AG20443 (cell line): ENCODE measurements around the gene MTERF2.

ENCODE experiments used
- DNase-seq: peaks from one replicate; pipeline ENCODE4 v3.0.0; 2012; ENCODE audit warnings: low spot score, mixed read lengths

Gene MTERF2

DNA sequence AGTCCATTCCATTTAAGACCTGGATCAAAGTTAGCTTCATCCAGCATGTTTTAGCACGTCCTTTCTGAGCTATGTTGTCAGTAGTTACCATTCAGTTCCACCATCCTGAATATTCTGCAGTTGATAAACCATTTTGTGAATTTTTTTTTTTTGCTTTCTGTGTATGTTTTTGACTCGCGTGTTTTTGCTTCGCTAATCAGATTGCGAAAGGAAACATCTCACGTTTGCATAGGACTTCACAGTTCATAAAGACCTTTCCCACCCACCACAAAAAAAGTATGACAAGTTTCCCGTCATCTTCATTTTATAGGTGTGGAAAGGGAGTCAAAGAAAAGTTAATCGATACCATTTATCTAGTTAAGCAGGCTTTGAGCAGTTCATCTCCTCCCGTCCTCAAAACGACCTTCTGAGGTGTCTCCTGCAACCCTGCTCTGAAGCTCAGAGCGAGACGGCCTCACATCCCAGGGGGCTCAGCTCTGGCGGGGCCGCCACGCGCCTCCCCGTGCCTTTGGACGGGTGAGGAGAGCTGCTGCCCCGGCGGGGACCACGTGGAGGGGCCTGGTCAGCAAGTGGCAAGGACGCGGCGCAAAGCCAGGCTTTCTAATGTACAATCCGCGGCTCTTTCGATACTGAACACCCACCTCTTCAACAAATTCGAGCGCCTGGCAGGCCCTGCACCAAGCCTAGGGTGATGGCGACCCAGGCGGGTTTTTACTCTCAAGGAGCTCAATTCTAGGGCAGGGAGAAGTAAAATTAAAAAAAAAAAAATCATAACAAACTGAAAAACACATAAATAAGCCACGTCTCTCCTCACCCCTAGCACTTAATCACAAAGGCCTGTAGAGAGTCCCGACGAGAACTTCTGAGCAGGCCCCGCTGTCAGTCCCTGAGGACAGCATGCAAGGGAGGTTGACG, 32.2 kb downstream of the MTERF2 start:
- peak; percentile 55 for DNase-seq

DNA sequence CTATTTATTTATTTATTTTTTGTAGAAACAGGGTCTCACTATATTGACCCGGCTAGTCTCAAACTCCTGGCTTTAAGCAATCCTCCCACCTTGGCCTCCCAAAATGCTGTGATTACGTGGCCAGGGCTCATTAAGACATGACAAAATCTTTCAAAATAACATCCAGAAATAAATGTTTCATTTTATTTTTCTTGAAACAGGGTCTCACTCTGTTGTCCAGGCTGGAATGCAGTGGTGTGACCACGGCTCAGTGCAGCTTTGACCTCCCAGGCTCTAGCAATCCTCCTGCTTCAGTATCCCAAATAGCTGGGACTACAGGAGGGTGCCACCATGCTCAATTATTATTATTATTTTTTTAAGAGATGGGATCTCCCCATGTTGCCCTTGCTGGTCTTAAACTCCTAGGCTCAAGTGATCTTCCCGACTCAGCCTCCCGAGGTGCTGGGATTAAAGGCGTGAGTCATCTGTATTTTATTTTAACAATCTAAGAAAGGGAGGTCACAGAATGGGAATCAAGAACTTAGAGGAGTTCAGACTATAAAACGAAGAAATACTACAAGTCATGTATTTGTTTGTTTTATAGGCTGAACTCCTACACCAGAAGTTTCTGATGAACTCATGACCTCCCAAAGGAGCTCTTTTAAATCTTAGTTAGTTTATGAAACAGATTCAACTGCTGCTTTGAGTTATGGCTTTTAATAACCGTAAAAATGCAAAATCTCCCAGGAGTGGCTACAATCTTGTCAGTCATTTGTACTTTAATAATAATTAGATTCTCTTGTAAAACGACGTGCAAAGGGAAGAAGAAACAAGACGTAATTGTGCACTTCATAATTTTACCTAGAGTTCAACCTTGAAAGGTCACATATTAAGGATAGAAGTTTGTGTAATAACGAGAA, 33.3 kb downstream of the MTERF2 start:
- no peak for DNase-seq

DNA sequence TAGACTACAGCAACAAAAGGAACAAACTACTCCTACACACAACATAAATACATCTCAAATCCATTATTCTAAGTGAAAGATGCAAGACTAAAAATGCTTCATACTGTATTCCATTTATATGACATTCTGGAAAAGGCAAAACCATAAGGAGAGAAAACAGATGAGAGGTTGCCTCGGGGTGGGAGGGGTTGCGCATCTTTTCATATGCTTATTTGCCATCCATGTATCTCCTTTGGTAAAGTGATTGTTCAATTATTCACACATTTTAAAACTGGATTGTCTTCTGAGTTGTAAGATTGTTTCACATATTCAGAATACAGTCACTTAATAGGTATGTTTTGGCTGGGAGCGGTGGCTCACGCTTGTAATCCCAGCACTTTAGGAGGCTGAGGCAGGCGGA, 36.4 kb downstream of the MTERF2 start:
- DNase-seq: no peak

DNA sequence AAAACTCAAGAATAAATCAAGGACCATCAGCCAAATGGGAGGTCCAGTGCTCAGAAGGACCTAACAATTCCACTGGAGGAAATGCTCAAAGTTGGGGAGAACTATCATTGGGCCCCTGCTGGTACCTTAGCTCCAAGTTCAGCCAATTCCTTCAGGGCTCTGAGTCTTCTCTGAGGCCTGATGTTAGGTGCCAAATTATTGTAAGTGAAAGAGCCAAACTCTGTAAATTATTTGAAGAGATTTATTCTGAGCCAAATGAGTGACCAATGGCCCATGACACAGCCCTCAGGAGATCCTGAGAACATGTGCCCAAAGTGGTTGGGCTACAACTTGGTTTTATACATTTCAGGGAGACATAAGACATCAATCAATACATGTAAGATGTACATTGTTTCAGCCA, 39.5 kb downstream of the MTERF2 start:
- no peak for DNase-seq

DNA sequence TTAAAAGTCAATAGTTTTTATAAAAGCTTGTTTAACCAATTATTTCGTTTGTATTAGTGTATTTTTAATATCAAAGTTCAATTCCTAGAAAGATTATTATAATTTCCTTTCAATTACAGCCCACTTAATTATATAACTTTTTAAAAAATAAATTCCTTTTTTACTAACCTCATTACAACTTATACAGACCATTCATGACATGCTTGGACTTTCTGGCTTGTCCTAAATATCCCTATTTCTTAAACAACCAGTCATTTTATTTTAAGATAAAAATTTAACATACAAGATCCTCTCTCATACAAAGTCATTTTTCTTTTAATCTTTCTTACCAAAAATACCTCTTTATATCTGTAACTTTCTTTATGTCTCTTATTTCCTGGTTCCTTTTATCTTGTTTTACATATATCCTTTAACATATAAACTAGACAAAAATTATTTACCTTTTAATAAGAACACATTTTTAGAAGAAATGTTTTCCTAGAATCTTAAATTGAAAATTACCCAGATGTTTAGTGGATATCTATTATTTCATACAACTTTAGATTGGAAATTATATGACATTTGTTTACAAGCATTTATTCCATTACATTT, 41.6 kb downstream of the MTERF2 start:
- DNase-seq: no peak

DNA sequence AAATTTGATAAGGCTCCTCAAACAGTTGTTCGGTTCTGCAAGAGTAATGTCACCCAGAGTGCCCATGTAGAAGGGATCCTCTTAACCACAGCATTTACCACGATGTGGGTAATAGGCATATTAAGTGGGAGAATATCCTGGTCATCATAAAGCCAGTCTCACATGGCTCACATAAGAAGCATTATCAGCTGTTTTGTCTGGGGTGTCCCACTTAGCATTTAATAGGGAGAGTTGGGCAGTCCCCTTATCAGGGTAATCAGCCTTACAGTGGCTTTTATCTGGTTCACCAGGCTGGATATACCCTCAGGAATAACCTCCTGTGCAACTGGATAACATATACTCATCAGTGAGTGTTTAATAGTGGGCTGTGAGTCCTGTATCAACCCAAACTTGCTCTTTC, 44.2 kb downstream of the MTERF2 start:
- DNase-seq: no peak

DNA sequence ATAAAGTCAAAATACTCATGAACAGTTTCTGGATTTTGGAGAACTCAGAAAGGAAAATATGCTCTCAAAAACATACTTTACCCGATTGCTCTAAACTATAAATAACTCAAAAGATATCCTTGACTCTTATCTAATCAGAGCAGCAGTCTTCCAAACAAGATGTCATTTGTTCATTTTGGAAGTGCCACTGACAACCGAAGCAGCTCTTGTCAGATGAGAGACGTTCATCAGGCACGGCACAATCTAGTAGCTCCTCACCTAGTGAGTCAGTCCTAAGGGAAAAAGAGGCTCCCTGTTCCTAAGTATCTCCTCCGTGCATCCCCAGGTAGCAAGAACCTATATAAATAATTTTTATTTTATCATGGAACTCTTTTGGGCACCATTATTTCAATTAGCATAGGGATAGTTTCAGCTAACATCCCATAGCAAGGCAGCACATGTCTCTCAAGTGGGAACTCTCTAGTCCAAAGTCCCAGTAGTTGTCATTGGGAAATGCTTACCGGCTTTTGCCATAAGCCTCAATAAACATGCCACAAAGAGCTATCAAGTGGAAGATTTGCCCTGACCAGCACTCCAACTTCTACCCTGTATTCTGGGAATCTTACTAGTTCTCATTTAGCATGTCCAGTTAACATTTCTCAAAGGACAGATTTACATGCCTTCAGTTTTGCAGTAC, 45.3 kb downstream of the MTERF2 start:
- no peak for DNase-seq

DNA sequence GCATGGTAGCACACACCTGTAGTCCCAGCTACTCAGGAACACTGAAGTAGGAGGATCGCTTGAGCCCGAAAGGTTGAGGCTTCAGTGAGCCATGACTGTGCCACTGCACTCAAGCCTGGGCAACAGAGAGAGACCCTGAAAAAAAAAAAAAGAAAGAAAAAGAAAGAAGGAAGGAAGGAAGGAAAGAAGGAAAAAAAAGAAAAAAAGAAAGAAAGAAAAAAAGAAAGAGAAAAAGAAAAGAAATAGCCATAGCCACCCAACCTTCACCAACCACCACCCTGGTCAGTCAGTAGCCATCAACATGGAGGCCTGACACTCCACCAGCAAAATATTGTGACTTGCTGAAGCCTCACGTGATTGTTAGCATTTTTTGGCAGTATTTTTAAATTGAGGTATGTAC, 52.7 kb downstream of the MTERF2 start:
- no peak for DNase-seq
